ENCODE results near the gene GRPR.
"Not testable (repeated sequence)": the region's sequence is repeated elsewhere in the genome, so short reads cannot be mapped to it uniquely, and the experiment has no call there.

Gene GRPR

DNA sequence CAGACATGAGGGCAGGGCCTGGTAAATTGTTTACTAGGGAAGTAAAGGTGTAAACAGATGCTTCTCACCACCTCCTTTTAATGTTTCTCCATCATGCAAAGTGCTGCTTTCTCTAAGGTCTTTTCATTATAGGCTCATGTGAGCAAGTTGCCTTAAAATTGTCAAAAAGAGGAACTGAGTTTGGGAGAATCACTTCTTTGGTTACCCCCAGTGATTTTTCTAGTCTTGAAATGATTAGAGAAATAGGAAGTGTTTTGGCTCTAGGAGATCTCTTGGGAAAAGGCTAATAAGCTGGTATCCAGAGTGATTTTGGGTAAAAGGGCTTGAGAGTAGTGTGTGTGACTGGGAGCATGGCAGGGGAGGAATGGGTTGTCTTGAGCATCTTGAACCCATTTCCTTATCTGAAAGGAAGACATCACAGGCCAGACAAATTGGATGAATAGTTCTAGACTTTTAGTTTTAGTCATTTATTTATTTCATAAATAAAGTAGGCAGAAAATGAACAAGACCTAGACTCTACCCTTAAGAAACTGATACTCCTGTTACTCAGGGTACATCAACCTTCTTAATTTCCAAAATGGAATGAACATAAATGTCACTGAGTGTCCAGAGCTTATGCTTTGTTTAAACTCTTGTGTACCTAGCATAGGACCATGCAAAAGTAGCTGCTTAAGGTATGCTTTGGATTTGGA lies 14.2 kb downstream of the GRPR start:
- no peak for DNase-seq (ENCODE audit: low read depth)

DNA sequence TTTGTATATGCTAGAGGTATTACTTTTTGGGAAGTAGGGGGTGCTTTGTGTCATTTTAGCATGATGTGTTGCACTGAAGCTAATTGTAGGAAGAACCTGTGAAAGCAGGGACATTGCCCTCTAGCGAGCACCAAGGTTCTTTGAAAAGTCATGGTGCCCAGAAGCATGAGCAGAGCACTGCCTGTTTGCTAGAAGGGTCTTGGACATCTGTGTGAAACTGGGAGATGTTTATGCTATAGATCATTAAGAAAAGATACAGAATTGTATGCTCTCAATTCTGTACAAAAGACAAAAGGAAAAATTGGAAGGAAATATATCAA lies 14.7 kb downstream of the GRPR start:
- no peak for DNase-seq (ENCODE audit: low read depth)

DNA sequence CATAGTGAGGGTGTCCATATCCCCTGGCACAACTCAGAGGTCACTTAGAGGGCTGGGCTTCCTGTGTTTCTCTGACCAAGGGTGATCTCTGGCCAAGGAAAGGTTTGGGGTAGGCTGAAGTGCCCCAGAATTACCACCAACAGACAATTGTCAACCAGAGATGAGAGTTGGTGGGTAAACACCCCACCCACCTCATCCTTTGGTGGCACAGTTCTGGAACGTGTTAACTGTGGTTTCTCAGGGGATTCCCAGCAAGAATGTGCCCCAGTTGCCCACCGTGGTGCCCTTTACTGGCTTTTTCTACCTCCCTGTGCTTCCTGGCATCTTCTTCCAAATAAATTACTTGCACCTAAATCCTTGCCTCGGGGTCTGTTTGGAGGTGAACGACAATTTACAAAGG lies 17.1 kb downstream of the GRPR start:
- DNase-seq (ENCODE audit: low read depth) = no peak

DNA sequence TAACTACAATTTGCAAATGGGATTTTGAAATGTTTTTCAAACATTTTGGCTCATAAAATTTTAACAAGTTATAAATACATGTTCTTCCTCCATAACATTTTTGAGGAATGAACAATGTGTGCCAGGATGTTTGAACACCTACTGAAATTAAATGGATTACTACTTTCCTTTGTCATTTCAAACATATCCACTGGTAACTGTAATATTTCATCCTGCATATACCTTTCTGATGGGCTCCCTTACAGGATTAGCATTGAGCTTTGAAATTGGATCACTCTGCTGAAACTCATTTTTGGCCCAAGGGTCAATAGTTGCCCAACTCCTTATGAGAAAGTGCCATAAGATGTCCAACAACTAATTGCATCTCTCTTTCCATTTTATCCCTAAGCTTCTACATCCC lies 17.6 kb downstream of the GRPR start:
- no peak for DNase-seq (ENCODE audit: low read depth)

DNA sequence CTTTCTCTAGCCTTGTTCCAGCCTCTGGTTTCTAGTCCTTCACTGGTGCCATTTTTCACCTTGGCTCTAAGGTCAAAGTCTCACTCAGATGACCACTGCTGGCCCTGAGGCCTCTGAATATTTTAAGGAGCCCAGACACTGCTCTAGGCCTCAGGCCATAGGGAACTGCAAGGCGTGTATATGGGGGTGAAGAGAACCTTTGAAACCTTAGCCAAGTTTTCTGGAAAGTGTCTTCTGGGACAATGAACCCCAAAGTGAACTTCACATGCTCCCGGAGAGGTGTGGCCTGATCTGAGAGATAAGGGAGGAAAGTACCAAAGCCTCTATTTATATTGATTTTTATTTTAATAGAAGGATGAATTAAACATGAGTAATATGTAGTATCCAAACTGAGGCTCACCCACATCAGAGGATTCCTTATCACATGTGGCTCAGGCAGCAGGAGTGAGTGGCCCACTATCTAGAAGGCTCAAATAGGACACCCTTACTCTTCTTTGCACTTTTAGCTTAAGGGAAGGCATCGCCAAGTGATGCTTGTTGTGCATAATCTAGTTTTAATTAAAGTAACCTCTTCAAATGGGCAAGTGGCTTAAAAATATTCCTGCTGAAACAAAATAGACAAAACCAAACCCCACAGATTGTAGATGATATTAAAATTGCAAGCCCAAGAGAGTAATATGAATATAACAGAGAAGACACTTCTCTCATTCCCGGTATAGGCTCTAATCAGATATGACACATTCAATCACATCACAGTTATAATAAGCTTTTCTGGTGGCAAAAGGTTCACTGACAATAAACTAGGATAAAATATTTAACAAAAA lies 18.3 kb downstream of the GRPR start:
- DNase-seq (ENCODE audit: low read depth) = no peak

DNA sequence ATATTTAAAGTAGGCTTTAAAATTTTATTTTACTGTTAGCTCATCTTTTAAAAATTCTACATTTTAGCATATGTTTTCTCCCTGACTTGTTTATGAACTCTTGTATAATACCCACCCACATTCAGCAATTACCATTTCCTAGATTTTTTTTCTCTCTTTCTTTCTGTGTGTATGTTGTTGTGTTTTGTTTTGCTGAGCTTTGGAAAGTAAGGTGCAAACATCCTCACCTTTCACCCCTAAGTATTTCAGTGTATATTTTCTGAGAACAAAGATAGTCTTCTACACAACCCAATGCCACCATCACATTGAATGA lies 18.8 kb downstream of the GRPR start:
- no peak for DNase-seq (ENCODE audit: low read depth)

DNA sequence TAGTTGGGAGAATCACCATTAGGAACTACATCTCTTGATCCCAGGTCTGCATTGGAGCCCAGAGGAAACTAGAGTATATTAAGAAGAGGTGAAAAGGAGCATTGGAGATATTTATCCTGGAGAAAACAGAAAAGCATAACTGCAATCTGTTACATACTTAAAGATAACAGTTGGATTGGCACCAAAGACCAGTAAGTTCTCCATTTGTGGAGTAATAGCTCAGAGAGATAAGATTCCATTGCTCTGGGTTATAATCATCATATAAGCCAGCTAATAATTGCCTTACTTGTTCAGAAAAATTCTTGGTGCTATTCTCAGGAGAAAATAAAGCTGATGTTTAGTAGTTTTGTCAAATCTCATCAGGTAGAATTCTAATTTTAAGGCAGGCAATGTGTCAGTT lies 20.6 kb downstream of the GRPR start:
- no peak for DNase-seq (ENCODE audit: low read depth)

DNA sequence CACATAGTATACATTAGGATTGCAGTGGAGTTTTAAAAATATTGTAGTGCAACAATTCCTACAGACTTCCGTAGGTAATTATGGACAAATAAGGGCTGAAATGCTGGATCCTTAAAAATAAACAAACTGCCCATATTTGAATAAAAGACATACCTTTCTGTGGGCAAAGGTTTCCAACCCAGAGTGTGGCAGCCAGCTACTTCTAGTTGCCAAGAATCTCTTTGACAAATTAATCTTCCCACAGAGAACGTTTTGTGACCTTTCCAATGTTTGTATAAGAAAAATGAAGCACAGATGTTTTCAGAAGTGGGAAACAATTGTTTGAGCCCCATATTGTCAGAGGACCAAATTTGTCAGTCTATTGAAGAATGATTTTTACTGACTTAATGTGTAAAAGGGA lies 21.1 kb downstream of the GRPR start:
- no peak for DNase-seq (ENCODE audit: low read depth)

DNA sequence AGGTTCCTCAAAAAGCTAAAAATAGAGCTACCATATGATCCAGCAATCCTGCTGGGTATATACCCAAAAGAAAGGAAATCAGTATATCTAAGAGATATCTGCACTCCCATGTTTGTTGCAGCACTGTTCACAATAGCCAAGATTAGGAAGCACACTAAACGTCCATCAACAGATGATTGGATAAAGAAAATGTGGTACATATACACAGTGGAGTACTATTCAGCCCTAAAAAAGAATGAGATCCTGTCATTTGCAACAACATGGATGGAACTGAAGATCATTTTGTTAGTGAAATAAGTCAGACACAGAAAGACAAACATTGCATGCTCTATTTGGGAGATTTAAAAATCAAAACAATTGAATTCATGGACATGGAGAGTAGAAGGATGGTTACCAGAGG lies 21.7 kb downstream of the GRPR start:
- DNase-seq (ENCODE audit: low read depth) = not testable (repeated sequence)

DNA sequence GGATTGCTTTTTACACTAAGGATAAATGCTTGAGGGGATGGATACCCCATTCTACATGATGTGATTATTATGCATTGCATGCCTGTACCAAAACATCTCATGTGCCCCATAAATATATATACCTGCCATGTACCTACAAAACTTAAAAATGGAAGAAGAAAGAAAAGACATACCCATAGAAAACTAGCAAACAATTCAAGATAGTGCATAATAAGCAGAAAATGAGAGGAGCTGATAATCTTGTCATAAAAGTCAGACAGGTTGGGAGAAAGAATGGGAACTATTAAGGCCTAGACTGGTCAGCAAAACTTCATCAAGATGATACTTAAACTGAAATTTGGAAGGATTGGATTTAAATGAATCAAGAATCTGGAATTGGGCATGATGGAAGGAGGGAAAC lies 22.3 kb downstream of the GRPR start:
- DNase-seq (ENCODE audit: low read depth) = no peak

DNA sequence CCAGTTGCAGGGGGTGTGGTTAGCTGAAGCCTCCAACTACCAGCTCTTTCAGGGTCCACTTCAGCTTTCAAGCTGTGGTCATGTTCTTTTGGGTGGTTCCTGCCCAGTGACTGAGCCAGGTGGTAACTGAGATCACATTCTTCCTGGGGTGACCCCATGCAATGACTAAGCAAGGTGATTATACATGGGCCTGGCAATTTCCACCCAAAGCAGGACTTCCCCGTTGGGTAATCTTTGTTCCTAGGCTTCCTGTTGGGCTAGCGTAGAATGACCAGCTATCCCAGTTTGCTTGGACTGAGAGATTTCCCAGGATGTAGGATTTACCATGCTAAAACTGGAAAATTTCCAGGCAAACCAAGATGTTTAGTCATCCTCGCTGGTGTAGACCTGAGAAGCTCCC lies 25.5 kb downstream of the GRPR start:
- DNase-seq (ENCODE audit: low read depth) = no peak

DNA sequence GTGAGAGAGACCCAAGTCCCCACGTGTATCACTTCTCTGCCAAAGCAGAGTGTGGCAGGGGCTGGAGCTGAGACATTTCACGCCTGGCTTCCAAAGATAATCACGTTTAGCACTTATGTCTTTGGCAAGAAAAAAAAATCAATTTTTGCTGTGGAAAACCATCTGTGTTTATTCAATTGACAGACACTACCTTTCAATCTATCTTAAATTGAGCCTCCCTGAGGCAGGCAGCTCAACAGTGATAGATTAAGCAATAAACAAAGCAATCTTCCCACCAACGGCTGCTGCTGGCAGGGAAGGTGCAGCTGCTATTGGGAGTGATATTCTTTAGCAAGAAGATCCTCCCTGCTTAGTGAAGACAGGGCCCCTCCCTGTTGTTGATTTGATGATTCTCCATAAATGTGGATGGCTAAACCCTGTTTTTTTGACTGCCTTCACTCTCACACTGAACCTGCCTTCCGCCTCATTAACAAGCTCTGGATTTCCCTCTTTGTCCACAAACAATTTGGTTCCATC lies 32.3 kb downstream of the GRPR start:
- DNase-seq (ENCODE audit: low read depth) = no peak

DNA sequence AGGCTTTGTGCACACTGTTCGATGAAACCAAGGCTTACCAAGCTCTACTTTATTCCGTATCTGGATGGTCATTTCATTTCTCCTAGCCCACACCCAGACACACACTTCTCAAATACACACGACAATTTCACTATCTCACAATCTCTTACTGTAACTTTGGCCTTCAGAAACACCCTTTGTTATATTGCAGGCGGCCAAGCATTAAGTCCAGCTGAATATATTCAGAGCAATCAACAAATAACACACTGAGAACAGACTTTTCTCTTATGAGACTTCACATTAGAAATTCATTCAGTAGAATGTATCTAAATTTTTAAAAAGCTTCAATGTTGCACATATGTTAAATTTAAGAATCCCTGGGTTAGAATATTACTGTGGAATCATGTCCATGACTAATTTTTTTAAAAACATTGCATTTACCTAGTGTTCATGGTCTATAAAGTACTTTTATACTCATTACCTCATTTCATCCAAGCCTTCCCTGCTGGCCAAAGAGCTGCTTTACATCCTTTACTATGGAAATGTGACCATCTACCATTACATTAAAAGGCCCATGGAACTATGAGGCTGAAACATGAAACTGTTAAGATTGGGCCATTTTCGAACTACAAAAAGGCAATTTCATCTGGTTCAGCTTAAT lies 33.4 kb downstream of the GRPR start:
- DNase-seq (ENCODE audit: low read depth) = no peak

DNA sequence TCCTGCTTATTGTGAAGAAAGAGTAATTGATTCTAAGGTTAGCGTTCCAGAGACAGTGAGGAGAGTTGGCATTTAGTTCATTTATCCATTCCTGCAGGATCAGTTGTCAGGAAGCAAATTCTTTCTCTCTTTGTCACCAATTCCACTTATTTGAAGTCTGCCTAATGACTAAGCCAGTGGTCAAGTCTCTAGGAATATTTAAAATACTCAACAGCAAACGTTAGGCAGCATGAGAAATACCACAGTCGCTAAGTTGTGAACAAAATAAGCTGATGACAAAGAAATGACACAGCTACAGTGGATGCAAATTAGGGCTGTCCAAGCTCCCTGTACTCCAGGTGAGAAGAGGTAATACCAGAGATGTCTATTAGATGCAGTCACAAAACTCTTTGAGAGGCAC lies 37.4 kb downstream of the GRPR start:
- no peak for DNase-seq (ENCODE audit: low read depth)

DNA sequence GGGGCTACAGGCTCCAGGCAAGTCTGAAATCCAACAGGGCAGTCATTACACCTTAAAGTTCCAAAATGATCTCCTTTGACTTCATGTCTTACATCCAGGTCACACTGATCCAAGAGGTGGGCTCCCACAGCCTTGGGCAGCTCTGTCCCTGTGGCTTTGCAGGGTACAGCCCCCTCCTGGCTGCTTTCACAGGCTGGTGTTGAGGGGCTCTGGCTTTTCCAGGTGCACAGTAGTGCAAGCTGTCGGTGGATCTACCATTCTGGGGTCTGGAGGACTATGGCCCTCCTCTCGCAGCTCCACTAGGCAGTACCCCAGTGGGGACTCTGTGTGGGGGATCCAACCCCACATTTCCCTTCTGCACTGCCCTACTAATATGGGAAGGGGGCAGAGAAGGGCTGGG lies 37.8 kb downstream of the GRPR start:
- not testable (repeated sequence) for DNase-seq (ENCODE audit: low read depth)

DNA sequence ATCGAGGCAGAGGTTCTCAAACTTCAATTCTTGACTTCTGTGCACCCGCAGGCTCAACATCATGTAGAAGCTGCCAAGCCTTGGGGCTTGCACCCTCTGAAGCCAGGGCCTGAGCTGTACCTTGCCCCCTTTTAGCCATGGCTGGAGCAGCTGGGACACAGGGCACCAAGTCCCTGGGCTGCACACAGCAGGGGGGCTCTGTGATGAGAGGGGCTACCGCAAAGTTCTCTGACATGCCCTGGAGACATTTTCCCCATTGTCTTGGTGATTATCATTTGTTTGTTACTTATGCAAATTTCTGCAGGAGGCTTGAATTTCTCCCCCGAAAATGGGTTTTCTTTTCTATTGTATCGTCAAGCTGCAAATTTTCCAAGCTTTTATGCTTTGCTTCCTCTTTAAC lies 39.0 kb downstream of the GRPR start:
- DNase-seq (ENCODE audit: low read depth) = no peak

DNA sequence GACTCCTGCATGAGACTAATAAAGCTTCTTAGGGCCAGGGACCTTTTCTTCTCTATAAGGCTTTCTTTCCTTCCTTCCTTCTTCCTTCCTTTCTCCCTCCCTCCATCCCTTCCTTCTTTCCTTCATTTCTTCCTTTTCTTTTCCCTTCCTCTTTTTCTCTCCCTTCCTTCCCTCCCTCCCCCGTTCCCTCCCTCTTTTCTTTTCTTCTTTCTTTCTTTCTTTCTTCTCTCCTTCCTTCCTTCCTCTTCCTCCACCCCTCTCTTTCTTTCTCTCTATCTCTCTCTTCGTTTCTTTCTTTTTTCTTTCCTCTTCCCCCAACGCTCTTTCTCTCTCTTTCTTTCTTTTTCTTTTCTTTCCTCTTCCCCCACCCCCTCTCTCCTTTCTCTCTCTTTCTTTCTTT lies 41.4 kb downstream of the GRPR start:
- no peak for DNase-seq (ENCODE audit: low read depth)

DNA sequence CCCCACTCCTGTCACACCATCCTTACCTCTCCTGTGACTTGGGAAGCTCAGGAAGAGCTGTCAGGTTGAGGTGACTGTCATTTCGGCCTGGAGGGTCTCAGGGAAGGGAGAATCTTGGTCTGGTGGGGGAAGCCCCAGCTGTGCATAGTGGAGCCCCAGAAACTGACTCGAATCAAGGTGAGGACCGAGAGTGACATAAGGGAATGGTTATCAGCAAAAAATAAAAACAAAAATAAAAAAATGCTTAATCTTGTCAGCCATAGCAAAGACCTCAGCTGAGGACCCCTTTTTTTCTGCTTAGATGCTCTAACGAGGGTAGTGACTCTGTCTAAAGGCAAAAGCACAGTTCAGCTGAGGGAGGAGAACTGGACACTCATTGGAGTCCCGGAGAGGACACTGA lies 43.8 kb downstream of the GRPR start, which contains the start of gene MAGEB17:
Gene MAGEB17 (plus strand): TSS at position 301 of the 400 bp plus-strand sequence. CDS start 2,902 bp downstream, outside the sequence.
- no peak for DNase-seq (ENCODE audit: low read depth)

DNA sequence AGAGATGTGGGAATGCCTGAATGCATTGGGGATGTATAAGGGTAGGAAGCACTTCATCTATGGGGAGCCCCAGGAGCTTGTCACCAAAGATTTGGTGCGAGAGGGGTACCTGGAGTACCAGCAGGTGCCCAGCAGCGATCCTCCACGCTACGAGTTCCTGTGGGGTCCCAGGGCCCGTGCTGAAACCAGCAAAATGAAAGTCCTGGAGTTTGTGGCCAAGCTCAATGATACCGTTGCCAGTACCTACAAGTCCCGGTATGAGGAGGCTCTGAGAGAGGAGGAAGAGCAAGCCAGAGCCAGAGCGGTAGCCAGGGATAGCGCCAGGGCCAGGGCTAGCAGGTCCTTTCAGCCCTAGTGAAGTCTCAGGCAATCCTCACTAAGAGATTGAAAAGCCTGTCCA lies 47.7 kb downstream of the GRPR start:
- DNase-seq (ENCODE audit: low read depth) = no peak

DNA sequence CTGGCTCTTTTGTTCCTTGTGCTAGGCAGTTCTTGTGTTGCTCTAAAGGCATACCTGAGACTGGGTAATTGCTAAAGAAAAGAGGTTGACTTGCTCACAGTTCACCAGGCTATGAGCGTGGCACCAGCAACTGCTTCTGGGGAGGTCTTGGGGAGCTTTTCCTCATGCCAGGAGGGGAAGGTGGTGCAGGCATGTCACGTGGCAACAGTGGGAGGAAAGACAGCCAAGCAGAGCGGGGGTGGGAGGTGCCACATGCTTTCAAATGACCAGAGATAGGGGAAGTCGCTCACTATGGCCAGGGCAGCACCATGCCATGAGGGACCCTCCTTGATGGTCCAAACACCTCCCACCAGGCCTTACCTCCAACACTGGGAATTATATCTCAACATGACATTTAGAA lies 48.6 kb downstream of the GRPR start:
- DNase-seq (ENCODE audit: low read depth) = no peak

DNA sequence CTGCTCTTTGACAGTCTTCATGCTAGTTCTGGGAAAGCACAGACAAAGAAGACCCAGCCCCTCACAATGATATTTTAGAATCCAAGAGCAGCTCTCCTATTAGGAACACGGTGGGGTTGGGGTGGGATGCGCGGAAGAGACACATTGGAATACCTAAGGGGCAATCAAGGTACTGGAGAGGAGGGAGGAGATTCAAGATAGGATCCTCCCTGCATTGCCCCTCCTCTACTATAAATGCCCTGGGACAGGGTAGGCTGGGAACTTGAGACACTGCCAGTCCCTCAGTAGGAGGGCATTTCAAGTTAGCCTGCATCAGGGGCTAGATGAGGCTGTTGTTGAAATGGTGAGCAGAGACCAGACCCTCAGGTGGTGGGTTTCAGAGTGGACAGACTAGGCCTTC lies 49.0 kb downstream of the GRPR start:
- no peak for DNase-seq (ENCODE audit: low read depth)

DNA sequence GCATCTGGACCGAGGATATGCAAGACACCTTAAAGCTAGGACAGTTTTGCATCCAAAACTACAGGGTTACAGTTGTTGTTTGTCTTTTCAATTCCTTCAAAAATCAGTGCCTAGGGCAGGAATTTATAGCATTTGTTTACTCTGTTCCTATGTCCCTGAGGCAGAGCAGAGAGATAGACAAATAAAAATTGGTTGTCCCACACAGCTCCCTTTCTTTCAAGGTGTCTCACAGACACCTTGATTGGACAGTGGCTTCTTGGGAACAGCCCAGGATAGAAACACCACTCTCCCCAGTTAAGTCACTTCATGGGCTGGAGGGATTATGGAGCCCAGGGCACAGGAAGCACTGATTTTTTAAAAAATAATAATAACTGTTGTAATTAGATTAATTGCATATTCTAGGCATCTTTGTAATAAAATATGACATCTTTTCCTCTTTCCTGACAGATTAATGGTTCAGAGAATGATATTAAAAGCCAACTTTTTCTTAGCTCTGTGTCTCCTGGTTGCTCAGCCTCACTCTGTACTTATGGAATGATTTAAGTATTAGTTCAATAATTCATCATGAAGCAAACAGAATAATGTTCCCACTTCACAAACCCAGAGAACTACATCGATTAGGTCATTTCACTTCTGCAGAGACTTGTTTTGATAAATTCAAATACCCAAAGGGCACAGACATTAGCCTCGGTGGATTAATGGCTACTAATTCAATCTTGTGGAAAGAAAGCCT lies 52.1 kb downstream of the GRPR start:
- no peak for DNase-seq (ENCODE audit: low read depth)

DNA sequence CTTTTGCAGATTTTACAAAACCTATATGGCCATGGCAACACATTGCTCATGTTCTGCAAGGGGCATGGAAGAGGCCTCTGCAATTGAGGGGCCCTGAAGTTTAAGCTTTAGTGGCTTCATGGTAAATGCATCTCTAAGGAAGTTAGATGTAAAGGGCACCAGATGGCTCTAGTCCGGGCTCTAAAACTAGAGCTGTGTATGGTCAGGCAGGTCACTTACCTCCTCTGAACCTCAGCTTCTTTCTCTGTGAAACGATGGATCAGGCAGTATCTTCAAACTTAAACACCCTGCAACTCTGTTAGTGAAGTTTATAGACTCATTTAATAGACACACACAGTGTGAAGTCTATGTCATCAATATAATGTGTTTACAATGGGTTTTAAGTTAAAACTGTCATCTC lies 53.9 kb downstream of the GRPR start:
- no peak for DNase-seq (ENCODE audit: low read depth)

Data from stimulated activated CD8-positive, alpha-beta memory T cell treated with anti-CD3 and anti-CD28 coated beads, Interleukin-15, amount 100 ng/mL, for 1 hour (primary cell).